Liver (tissue), 9 donors: ENCODE measurements around the gene SSPN. TPM values are rescaled to one million over a fixed set of nuclear protein-coding genes. Genes with fewer than 3 reads are reported as not detected.

ENCODE experiments used
- DNase-seq: peaks from one replicate; pipeline ENCODE4 v3.0.0-alpha.2; 2017; ENCODE audit warnings: low spot score
- H3K27ac ChIP-seq, 2 donors: one replicate each; pipeline ENCODE4 v1.7.0; 2013; ENCODE audit warnings: inconsistent platforms in 2 of 2, low read length in 2 of 2, control low read depth in 1 of 2, low read depth in 1 of 2, mild to moderate bottlenecking in 1 of 2
- H3K27me3 ChIP-seq, 4 donors: one replicate each; pipeline versions ENCODE4 v1.6.1 to v1.7.0; 2013; ENCODE audit warnings: low read length in 3 of 4, inconsistent platforms in 1 of 4, mild to moderate bottlenecking in 1 of 4, moderate library complexity in 1 of 4; ENCODE audit not compliant: control insufficient read depth in 4 of 4, insufficient read depth in 4 of 4
- H3K36me3 ChIP-seq, 4 donors: one replicate each; pipeline versions ENCODE4 v1.6.1 to v1.7.0; 2013; ENCODE audit warnings: low read length in 3 of 4, mild to moderate bottlenecking in 3 of 4, low read depth in 1 of 4, moderate library complexity in 1 of 4; ENCODE audit not compliant: control insufficient read depth in 4 of 4, insufficient read depth in 3 of 4
- H3K4me1 ChIP-seq, 4 donors: one replicate each; pipeline versions ENCODE4 v1.6.1 to v1.7.0; 2013; ENCODE audit warnings: low read length in 3 of 4, mild to moderate bottlenecking in 3 of 4, moderate library complexity in 1 of 4; ENCODE audit not compliant: control insufficient read depth in 4 of 4, insufficient read depth in 4 of 4
- H3K4me3 ChIP-seq, 3 donors: one replicate each; pipeline versions ENCODE4 v1.6.1 to v1.7.0; 2013; ENCODE audit warnings: low read length in 3 of 3, control low read depth in 1 of 3, low read depth in 1 of 3, mild to moderate bottlenecking in 1 of 3
- H3K9ac ChIP-seq, 2 donors: one replicate each; pipeline ENCODE4 v1.7.0; 2013; ENCODE audit warnings: low read length in 2 of 2, mild to moderate bottlenecking in 2 of 2, moderate library complexity in 2 of 2, control low read depth in 1 of 2, low read depth in 1 of 2
- H3K9me3 ChIP-seq, 4 donors: one replicate each; pipeline versions ENCODE4 v1.6.1 to v1.7.0; 2013; ENCODE audit warnings: low read length in 3 of 4; ENCODE audit not compliant: control insufficient read depth in 4 of 4
- ATF3 ChIP-seq: IDR thresholded peaks from 2 replicates; pipeline ENCODE4 v1.6.1; 2016; ENCODE audit warnings: antibody characterized with exemption
- EGR1 ChIP-seq, 2 donors: IDR thresholded peaks; 2 replicates each; pipeline ENCODE4 v1.6.1; 2016 to 2018; ENCODE audit warnings: antibody characterized with exemption in 2 of 2, low read depth in 2 of 2
- FOXA1 ChIP-seq: IDR thresholded peaks from 2 replicates; pipeline ENCODE4 v1.6.1; 2016; ENCODE audit warnings: antibody characterized with exemption
- FOXA2 ChIP-seq: IDR thresholded peaks from 2 replicates; pipeline ENCODE4 v1.6.1; 2016; ENCODE audit warnings: antibody characterized with exemption
- GABPA ChIP-seq, 2 donors: IDR thresholded peaks in 1 of 2; conservative IDR thresholded peaks in 1 of 2; 2 replicates each; pipeline ENCODE4 v1.6.1; 2016; ENCODE audit warnings: antibody characterized with exemption in 2 of 2, mild to moderate bottlenecking in 1 of 2, moderate library complexity in 1 of 2
- HNF4A ChIP-seq, 2 donors: conservative IDR thresholded peaks; 2 replicates each; pipeline ENCODE4 v1.6.1; 2016; ENCODE audit warnings: antibody characterized with exemption in 2 of 2, mild to moderate bottlenecking in 2 of 2
- HNF4G ChIP-seq: IDR thresholded peaks from 2 replicates; pipeline ENCODE4 v1.6.1; 2016; ENCODE audit warnings: antibody characterized with exemption
- JUND ChIP-seq, 2 donors: IDR thresholded peaks; 2 replicates each; pipeline ENCODE4 v1.6.1; 2016; ENCODE audit warnings: antibody characterized with exemption in 2 of 2
- MAX ChIP-seq: IDR thresholded peaks from 2 replicates; pipeline ENCODE4 v1.6.1; 2016; ENCODE audit warnings: antibody characterized with exemption
- NR2F2 ChIP-seq: IDR thresholded peaks from 2 replicates; pipeline ENCODE4 v1.6.1; 2016; ENCODE audit warnings: antibody characterized with exemption
- RAD21 ChIP-seq, 2 donors: IDR thresholded peaks; 2 replicates each; pipeline ENCODE4 v1.6.1; 2016; ENCODE audit warnings: antibody characterized with exemption in 2 of 2, mild to moderate bottlenecking in 2 of 2
- RXRA ChIP-seq, 2 donors: IDR thresholded peaks; 2 replicates each; pipeline ENCODE4 v1.6.1; 2017 to 2018; ENCODE audit warnings: antibody characterized with exemption in 2 of 2, mild to moderate bottlenecking in 1 of 2
- SP1 ChIP-seq: IDR thresholded peaks from 2 replicates; pipeline ENCODE4 v1.6.1; 2018; ENCODE audit warnings: antibody characterized with exemption, mild to moderate bottlenecking
- TAF1 ChIP-seq: conservative IDR thresholded peaks from 2 replicates; pipeline ENCODE4 v1.6.1; 2016; ENCODE audit warnings: antibody characterized with exemption, mild to moderate bottlenecking
- YY1 ChIP-seq: IDR thresholded peaks from 2 replicates; pipeline ENCODE4 v1.6.1; 2016; ENCODE audit warnings: antibody characterized with exemption, mild to moderate bottlenecking
- WGBS: extraction: QIAGEN DNeasy Blood & Tissue Kit; methylation state at CpG from one replicate; pipeline ENCODE4 v1.1.7; 2013; 5-methylcytosine and 5-hydroxymethylcytosine counted together
- polyA plus RNA-seq, 2 donors: library from polyadenylated mRNA; stranded (reverse) in 1 of 2; unstranded in 1 of 2; fragments of 200-250 nt in 1 of 2; fragments of >200 nt in 1 of 2; fragmentation: Nextera tagmentation in 1 of 2; extraction: Ambion mirVana in 1 of 2; gene quantifications; one replicate each; pipeline versions ENCODE4 v1.2.1 to v1.2.3, GENCODE V29; 2013 to 2015
- total RNA-seq, 2 donors: library from RNA; depleted of rRNA; stranded (reverse); fragments of >200 nt; gene quantifications; one replicate each; pipeline ENCODE4 v1.2.3, GENCODE V29; 2014
- TF ChIP-seq, protein P1 (sequence below): IDR thresholded peaks from 2 replicates; pipeline ENCODE4 v1.6.1; 2016; ENCODE audit warnings: antibody characterized with exemption, mild to moderate bottlenecking
- TF ChIP-seq, protein P2 (sequence below): fragments of 150-350 bp; IDR thresholded peaks from 2 replicates; pipeline ENCODE4 v1.5.1; 2017; ENCODE audit warnings: improper control_type of control experiment, low read depth, low read length; ENCODE audit not compliant: missing input control
- TF ChIP-seq, protein P3 (sequence below): IDR thresholded peaks from 2 replicates; pipeline ENCODE4 v1.6.1; 2016; ENCODE audit warnings: antibody characterized with exemption
- donor health status: healthy.
- donor health status: healthy.
- donor health status: healthy.
- donor health status: healthy.
- donor health status: healthy.

Gene SSPN
- total and polyA plus RNA-seq, 4 donors, result 0.33 to 0.67 (median 0.46) TPM

DNA sequence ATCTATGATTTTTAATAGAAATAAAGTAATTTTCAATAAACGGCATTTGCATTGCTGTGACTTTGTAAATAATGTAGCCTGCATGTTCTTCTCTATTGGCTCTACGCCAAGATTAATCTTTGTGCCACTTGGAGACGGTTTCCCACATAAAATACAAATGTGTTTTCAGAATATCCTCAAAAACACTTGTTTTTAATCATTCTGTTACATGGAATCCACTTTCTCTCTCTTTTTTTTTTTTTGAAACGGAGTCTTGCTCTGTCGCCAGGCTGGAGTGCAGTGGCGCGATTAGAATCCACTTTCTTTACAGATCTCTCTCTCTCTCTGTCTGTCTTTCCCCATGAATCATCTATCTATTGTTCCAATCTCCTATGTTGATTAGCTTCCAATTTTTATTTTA, 22.8 kb upstream of the SSPN start:
- 89% methylated on average over 7 of the region's 7 CpGs for WGBS
- DNase-seq, result no peak

More for the DNA sequence above, 22.8 kb upstream of the SSPN start:
- H3K27ac ChIP-seq, result no peak overlapping the region
- no peaks in the 10 kb centered on the region for H3K4me1 ChIP-seq
- peaks cover 0 to 4% (median 0%) of the 10 kb centered on the region in 4 donors for H3K27me3 ChIP-seq
- H3K9ac ChIP-seq, result no peak overlapping the region
- no peaks in the 10 kb centered on the region for H3K36me3 ChIP-seq
- H3K4me3 ChIP-seq, result no peak overlapping the region
- TF ChIP-seq RAD21 (IDR thresholded peaks at IDR 0.05) (no peak), EGR1 (IDR thresholded peaks at IDR 0.05; ENCODE audit: low read depth in 2 of 2) (no peak), HNF4G (no peak), FOXA2 (no peak), RXRA (IDR thresholded peaks at IDR 0.05) (no peak), ATF3 (no peak), MAX (no peak), TAF1 (no peak), HNF4A (conservative IDR thresholded peaks at IDR 0.05) (no peak), FOXA1 (no peak), NR2F2 (no peak), YY1 (no peak), SP1 (no peak), JUND (IDR thresholded peaks at IDR 0.05) (no peak), GABPA (IDR thresholded peaks at IDR 0.05 in 1 of 2, conservative IDR thresholded peaks at IDR 0.05 in 1 of 2) (no peak)
- TF ChIP-seq, protein P1, sequence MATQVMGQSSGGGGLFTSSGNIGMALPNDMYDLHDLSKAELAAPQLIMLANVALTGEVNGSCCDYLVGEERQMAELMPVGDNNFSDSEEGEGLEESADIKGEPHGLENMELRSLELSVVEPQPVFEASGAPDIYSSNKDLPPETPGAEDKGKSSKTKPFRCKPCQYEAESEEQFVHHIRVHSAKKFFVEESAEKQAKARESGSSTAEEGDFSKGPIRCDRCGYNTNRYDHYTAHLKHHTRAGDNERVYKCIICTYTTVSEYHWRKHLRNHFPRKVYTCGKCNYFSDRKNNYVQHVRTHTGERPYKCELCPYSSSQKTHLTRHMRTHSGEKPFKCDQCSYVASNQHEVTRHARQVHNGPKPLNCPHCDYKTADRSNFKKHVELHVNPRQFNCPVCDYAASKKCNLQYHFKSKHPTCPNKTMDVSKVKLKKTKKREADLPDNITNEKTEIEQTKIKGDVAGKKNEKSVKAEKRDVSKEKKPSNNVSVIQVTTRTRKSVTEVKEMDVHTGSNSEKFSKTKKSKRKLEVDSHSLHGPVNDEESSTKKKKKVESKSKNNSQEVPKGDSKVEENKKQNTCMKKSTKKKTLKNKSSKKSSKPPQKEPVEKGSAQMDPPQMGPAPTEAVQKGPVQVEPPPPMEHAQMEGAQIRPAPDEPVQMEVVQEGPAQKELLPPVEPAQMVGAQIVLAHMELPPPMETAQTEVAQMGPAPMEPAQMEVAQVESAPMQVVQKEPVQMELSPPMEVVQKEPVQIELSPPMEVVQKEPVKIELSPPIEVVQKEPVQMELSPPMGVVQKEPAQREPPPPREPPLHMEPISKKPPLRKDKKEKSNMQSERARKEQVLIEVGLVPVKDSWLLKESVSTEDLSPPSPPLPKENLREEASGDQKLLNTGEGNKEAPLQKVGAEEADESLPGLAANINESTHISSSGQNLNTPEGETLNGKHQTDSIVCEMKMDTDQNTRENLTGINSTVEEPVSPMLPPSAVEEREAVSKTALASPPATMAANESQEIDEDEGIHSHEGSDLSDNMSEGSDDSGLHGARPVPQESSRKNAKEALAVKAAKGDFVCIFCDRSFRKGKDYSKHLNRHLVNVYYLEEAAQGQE, result no peak
- TF ChIP-seq, protein P2, sequence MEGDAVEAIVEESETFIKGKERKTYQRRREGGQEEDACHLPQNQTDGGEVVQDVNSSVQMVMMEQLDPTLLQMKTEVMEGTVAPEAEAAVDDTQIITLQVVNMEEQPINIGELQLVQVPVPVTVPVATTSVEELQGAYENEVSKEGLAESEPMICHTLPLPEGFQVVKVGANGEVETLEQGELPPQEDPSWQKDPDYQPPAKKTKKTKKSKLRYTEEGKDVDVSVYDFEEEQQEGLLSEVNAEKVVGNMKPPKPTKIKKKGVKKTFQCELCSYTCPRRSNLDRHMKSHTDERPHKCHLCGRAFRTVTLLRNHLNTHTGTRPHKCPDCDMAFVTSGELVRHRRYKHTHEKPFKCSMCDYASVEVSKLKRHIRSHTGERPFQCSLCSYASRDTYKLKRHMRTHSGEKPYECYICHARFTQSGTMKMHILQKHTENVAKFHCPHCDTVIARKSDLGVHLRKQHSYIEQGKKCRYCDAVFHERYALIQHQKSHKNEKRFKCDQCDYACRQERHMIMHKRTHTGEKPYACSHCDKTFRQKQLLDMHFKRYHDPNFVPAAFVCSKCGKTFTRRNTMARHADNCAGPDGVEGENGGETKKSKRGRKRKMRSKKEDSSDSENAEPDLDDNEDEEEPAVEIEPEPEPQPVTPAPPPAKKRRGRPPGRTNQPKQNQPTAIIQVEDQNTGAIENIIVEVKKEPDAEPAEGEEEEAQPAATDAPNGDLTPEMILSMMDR, result no peak
- TF ChIP-seq, protein P3, sequence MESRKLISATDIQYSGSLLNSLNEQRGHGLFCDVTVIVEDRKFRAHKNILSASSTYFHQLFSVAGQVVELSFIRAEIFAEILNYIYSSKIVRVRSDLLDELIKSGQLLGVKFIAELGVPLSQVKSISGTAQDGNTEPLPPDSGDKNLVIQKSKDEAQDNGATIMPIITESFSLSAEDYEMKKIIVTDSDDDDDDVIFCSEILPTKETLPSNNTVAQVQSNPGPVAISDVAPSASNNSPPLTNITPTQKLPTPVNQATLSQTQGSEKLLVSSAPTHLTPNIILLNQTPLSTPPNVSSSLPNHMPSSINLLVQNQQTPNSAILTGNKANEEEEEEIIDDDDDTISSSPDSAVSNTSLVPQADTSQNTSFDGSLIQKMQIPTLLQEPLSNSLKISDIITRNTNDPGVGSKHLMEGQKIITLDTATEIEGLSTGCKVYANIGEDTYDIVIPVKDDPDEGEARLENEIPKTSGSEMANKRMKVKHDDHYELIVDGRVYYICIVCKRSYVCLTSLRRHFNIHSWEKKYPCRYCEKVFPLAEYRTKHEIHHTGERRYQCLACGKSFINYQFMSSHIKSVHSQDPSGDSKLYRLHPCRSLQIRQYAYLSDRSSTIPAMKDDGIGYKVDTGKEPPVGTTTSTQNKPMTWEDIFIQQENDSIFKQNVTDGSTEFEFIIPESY, result no peak
- no peaks in the 10 kb centered on the region for H3K9me3 ChIP-seq
